OCI-LY7 (cell line): ENCODE data around the gene ANKRD27. TPM values are rescaled to one million over a fixed set of nuclear protein-coding genes. Genes with fewer than 3 reads are reported as not detected.

Source experiments
- BruUV-seq: library from RNA; stranded (reverse); fragments of 400-500 nt; replicated peaks from 2 replicates; lab custom pipeline; 2021; lab: Mats Ljungman, UMichigan
- CTCF ChIA-PET: fragments of 300-600 bp; sonication (Branson Sonifier 250); formaldehyde crosslinking; loops from one replicate; lab custom pipeline; 2022; ENCODE audit warnings: antibody characterized with exemption; ENCODE audit not compliant: unreplicated experiment; lab: Charles Lee
- POLR2A ChIA-PET: fragments of 300-600 bp; sonication (Branson Sonifier 250); formaldehyde crosslinking; loops from one replicate; lab custom pipeline; 2022; ENCODE audit warnings: antibody characterized with exemption; lab: Charles Lee
- DNase-seq: peaks from one replicate; pipeline ENCODE4 v3.0.0-alpha.2; 2015; ENCODE audit warnings: low spot score
- H2AFZ ChIP-seq: fragments of 200-600 bp; sonication (generic), shearing (Covaris generic); 2 replicates; pipeline ENCODE4 v1.6.1; 2014; ENCODE audit warnings: mild to moderate bottlenecking, antibody characterized with exemption, low read length, moderate library complexity
- H3K27ac ChIP-seq: fragments of 200-600 bp; sonication (generic); 2 replicates; pipeline ENCODE4 v1.5.1; 2014; ENCODE audit warnings: mixed run types, low read depth, mild to moderate bottlenecking, moderate library complexity, low read length, inconsistent platforms; ENCODE audit not compliant: poor library complexity, severe bottlenecking
- H3K36me3 ChIP-seq: fragments of 200-600 bp; sonication (generic); 2 replicates; pipeline ENCODE4 v1.6.1; 2014; ENCODE audit warnings: mild to moderate bottlenecking, antibody characterized with exemption, low read length, moderate library complexity, mixed read lengths; ENCODE audit not compliant: insufficient read depth
- H3K4me1 ChIP-seq: fragments of 200-600 bp; sonication (generic); 2 replicates; pipeline ENCODE4 v1.5.1; 2014; ENCODE audit warnings: mild to moderate bottlenecking, low read length; ENCODE audit not compliant: insufficient read depth, poor library complexity, severe bottlenecking
- H3K4me2 ChIP-seq: fragments of 200-600 bp; sonication (generic); 2 replicates; pipeline ENCODE4 v1.6.1; 2014; ENCODE audit warnings: mild to moderate bottlenecking, low read length
- H3K4me3 ChIP-seq: fragments of 200-600 bp; sonication (generic); 2 replicates; pipeline ENCODE4 v1.5.1; 2014; ENCODE audit warnings: mild to moderate bottlenecking, low read depth, low read length; ENCODE audit not compliant: poor library complexity, severe bottlenecking
- H3K79me2 ChIP-seq: fragments of 200-600 bp; sonication (generic); 2 replicates; pipeline ENCODE4 v1.6.1; 2016; ENCODE audit warnings: low read depth, mild to moderate bottlenecking, low read length, moderate library complexity, mixed read lengths; ENCODE audit not compliant: insufficient read depth
- H3K9me2 ChIP-seq: fragments of 200-600 bp; sonication (generic); 2 replicates; pipeline ENCODE4 v1.6.1; 2016; ENCODE audit warnings: mild to moderate bottlenecking, low read length, mixed read lengths; ENCODE audit not compliant: insufficient read depth
- H3K9me3 ChIP-seq: fragments of 200-600 bp; sonication (generic); 2 replicates; pipeline ENCODE4 v1.6.1; 2014; ENCODE audit warnings: mild to moderate bottlenecking, mixed run types, low read length, mixed read lengths
- H4K20me1 ChIP-seq: fragments of 200-600 bp; sonication (generic); 2 replicates; pipeline ENCODE4 v1.6.1; 2014; ENCODE audit warnings: mild to moderate bottlenecking, antibody characterized with exemption, low read length, moderate library complexity, mixed read lengths; ENCODE audit not compliant: insufficient read depth
- CTCF ChIP-seq: fragments of 200-600 bp; sonication (generic); conservative IDR thresholded peaks from 2 replicates; pipeline ENCODE4 v1.5.1; 2014; ENCODE audit warnings: mild to moderate bottlenecking, antibody characterized with exemption, low read length, moderate library complexity, mixed read lengths
- EZH2phosphoT487 ChIP-seq: fragments of 200-600 bp; sonication (generic); IDR thresholded peaks from 2 replicates; pipeline ENCODE4 v1.6.1; 2018; ENCODE audit warnings: low read depth, borderline replicate concordance, mild to moderate bottlenecking, mixed run types, antibody characterized with exemption, low read length, moderate library complexity, mixed read lengths
- intact Hi-C: fragments of 100-400 bp; cut with micrococcal nuclease; formaldehyde crosslinking; loops from one replicate; pipeline ENCODE4 v1.10.0; 2022; ENCODE audit not compliant: unreplicated experiment
- total RNA-seq, 2 experiments: library from RNA; depleted of rRNA in 1 of 2; stranded (reverse); fragments of >200 nt in 1 of 2; shearing (Covaris generic) in 1 of 2; gene quantifications; 2 replicates each; pipeline ENCODE4 v1.2.3, GENCODE V29; 2014 to 2022

Gene ANKRD27
- total RNA-seq, 2 experiments from 2014 or later: 43.0 to 58.5 TPM

- intact Hi-C loops: no loop called here
- POLR2A ChIA-PET: no interaction called here
- Histone ChIP-seq H3K4me1 (no peaks in the 10 kb centered on the region), H3K36me3 (no peaks in the 10 kb centered on the region), H3K4me3 (no peak overlapping the region), H3K9me2 (no peaks in the 10 kb centered on the region), H3K4me2 (no peak overlapping the region), H3K9me3 (no peaks in the 10 kb centered on the region), H3K79me2 (no peaks in the 10 kb centered on the region), H3K27ac (no peak overlapping the region), H2AFZ (no peak overlapping the region), H4K20me1 (no peaks in the 10 kb centered on the region)
- no peak for TF ChIP-seq CTCF
- no peak for TF ChIP-seq EZH2phosphoT487
- CTCF ChIA-PET: no interaction called here
- DNase-seq: no peak
- no TSS peak for BruUV-seq
These were observed 111.2 kb downstream of the ANKRD27 start for GRCh38 chr19:32563761-32564160.

GRCh38 chr19:32558607-32559228 lies 116.3 kb downstream of the ANKRD27 start:
- H3K36me3 ChIP-seq: no peaks in the 10 kb centered on the region
- POLR2A ChIA-PET: no interaction called here
- H2AFZ ChIP-seq: no peak overlapping the region
- H3K79me2 ChIP-seq: no peaks in the 10 kb centered on the region
- intact Hi-C loops: no loop called here
- H3K9me2 ChIP-seq: no peaks in the 10 kb centered on the region
- CTCF ChIA-PET: no interaction called here
- no peaks in the 10 kb centered on the region for H3K9me3 ChIP-seq
- TF ChIP-seq CTCF (no peak), EZH2phosphoT487 (no peak)
- H3K4me2 ChIP-seq: no peak overlapping the region
- BruUV-seq: no TSS peak
- no peak for DNase-seq
- H3K4me3 ChIP-seq: no peak overlapping the region
- no peaks in the 10 kb centered on the region for H4K20me1 ChIP-seq
- no peak overlapping the region for H3K27ac ChIP-seq
- no peaks in the 10 kb centered on the region for H3K4me1 ChIP-seq

GRCh38 chr19:32555786-32556185 lies 119.2 kb downstream of the ANKRD27 start:
- H3K4me1 ChIP-seq: no peaks in the 10 kb centered on the region
- H2AFZ ChIP-seq: no peak overlapping the region
- no peaks in the 10 kb centered on the region for H3K79me2 ChIP-seq
- no peaks in the 10 kb centered on the region for H3K9me3 ChIP-seq
- BruUV-seq: no TSS peak
- intact Hi-C loops: no loop called here
- ChIA-PET POLR2A (no interaction called here), CTCF (no interaction called here)
- H4K20me1 ChIP-seq: no peaks in the 10 kb centered on the region
- H3K9me2 ChIP-seq: no peaks in the 10 kb centered on the region
- DNase-seq: no peak
- no peaks in the 10 kb centered on the region for H3K36me3 ChIP-seq
- TF ChIP-seq EZH2phosphoT487 (no peak), CTCF (no peak)
- no peak overlapping the region for H3K4me3 ChIP-seq
- no peak overlapping the region for H3K4me2 ChIP-seq
- H3K27ac ChIP-seq: no peak overlapping the region
